Astrocyte (in vitro differentiated cells and primary cell): Measurements from ENCODE around the gene GUCY2C.

Experiments used
- EZH2 ChIP-seq: IDR thresholded peaks from 2 replicates; pipeline ENCODE4 v1.6.1; 2012; ENCODE audit warnings: mild to moderate bottlenecking, low read length, inconsistent platforms; ENCODE audit not compliant: insufficient read depth
- TF ChIP-seq, protein P1 (sequence below): IDR thresholded peaks from 2 replicates; pipeline ENCODE4 v1.5.1; 2011; ENCODE audit warnings: low read depth, mild to moderate bottlenecking, inconsistent platforms, low read length, moderate library complexity; ENCODE audit not compliant: insufficient read depth

DNA sequence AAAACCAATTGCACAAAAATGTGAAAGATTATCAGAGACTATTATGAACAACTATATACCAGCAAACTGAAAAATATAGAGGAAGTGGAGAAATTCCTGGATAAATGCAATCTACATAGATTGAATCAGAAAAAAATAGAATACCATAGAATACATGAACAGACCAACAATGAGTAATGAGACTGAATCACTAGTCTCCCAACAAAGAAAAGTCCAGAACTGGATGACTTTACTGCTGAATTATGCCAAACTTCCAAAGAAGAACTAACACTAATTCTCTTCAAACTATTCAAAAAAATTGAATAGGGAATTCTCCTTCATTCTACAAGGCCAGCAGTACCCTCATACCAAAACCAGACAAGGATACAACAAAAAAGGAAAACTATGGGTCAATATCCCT is 60.6 kb downstream of the GUCY2C start:
- TF ChIP-seq, protein P1, sequence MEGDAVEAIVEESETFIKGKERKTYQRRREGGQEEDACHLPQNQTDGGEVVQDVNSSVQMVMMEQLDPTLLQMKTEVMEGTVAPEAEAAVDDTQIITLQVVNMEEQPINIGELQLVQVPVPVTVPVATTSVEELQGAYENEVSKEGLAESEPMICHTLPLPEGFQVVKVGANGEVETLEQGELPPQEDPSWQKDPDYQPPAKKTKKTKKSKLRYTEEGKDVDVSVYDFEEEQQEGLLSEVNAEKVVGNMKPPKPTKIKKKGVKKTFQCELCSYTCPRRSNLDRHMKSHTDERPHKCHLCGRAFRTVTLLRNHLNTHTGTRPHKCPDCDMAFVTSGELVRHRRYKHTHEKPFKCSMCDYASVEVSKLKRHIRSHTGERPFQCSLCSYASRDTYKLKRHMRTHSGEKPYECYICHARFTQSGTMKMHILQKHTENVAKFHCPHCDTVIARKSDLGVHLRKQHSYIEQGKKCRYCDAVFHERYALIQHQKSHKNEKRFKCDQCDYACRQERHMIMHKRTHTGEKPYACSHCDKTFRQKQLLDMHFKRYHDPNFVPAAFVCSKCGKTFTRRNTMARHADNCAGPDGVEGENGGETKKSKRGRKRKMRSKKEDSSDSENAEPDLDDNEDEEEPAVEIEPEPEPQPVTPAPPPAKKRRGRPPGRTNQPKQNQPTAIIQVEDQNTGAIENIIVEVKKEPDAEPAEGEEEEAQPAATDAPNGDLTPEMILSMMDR: no peak
- no peak for TF ChIP-seq EZH2
